ENCODE results near the gene CCSER1.
"Not testable (repeated sequence)": the region's sequence is repeated elsewhere in the genome, so short reads cannot be mapped to it uniquely, and the experiment has no call there.

CCSER1 gene

DNA sequence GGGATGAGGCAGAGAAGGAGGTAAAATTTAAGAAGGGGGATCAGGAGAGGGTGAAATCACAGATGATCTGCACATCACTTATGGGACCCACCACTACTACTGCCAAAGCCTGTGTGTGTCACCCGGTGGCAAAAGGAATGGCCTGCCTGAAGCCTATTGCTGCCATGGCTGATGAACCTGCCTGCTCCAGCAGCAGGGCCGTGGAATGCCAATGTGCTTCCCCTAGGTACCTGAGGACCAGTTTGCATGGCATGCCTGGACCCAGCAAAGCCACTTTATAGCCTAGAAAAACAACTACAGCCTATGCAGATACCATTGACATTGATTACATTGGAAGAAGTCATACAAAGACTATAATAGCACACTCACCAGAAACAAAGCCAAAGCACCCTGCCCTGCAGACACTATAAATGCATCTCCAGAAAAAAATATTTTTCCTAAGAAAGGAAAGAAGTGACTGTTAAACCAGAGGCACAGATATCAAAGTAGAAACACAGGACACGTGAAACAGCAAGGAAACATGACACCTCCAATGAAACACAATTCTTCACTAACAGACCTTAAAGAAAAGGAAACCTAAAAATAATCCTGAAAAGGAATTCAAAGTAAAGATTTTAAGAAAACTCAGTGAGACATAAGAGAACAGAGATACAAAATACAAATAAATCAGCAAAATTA, 1495.9 kb downstream of the CCSER1 start:
- DNase-seq, result no peak

DNA sequence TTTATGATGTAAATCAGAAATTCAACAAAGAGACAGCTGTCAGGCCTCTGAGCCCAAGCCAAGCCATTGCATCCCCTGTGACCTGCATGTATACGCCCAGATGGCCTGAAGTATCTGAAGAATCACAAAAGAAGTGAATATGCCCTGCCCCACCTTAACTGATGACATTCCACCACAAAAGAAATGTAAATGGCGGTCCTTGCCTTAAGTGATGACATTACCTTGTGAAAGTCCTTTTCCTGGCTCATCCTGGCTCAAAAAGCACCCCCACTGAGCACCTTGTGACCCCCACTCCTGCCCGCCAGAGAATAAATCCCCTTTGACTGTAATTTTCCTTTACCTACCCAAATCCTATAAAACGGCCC, 1496.4 kb downstream of the CCSER1 start:
- not testable (repeated sequence) for DNase-seq

DNA sequence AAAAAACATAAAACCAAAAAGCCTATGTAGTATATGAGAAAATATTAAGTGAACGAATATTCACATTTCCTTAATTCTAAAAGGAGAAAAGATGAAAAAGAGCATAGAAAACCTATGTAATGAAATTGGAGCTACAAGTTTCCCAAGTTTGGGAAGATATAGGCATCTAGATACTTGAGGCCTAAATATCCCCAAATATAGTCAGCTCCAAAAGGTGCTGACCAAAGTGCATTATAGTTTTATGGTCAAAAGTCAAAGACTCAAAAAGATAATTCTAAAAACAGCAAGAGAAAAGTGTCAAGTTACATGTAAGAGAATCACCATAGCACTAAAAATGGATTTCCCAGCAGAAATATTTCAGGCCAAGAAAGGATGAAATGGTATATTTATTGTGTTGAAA, 1502.9 kb downstream of the CCSER1 start:
- DNase-seq, result no peak

DNA sequence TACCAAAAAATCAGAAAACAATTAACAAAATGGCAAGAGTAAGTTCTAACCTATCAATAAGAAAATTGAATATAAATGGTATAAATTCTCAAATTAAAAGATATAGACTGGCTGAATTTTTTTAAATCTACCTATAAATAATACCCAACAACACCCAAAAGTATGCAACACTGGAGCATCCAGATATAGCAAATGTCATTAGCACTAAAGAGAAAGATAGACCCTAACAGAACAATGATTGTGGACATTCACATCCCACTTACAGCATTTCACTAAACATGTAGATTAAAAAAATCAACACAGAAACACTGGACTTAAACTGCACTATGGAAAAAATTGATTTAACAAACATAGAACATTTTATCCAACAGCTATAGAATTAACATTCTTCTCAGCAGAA, 1503.6 kb downstream of the CCSER1 start:
- DNase-seq, result no peak

DNA sequence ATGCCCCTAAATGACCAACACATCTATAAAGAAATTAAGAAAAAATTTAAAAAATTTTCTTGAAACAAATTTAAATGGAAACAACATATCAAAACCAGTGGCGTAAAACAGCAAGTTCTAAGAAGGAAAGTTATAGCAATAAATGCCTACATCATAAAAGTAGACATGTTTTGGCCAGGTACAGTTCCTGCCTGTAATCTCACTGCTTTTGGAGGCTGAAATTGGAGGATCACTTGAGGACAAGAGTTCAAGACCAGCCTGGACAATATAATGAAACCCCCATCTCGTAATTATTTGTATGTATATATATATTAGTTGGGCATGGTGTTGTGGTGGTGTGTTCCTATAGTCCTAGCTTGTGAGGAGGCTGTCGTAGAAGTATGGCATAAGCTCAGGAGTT, 1504.1 kb downstream of the CCSER1 start:
- DNase-seq, result no peak

DNA sequence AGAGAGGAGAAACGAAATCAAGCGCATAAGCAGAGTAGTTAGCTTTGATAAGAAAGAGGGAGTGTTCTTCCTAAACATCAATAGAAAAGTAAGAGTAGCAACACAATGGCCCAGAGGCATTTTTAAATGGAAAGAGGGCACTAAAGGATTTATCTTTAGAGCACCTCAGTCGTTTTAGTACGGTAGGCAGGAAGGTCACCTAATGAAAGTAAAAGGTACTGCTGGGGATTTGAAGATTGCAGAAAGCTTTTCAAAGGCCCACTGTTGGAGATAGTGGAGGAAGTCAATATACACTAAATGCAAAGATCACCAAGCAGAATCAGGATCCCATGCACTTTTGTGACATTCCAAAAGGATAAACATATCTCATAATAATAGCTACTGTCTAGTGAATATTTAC, 1508.9 kb downstream of the CCSER1 start:
- no peak for DNase-seq
